HepG2 (cell line): Measurements from ENCODE around the gene SCFD2. TPM values are rescaled to one million over a fixed set of nuclear protein-coding genes. Genes with fewer than 3 reads are reported as not detected.

Source experiments
- AGO2 ChIP-seq: fragments of 200-400 bp; formaldehyde crosslinking; optimal IDR thresholded peaks from 2 replicates; pipeline ENCODE3; 2017; ENCODE audit warnings: mild to moderate bottlenecking, low read depth, low read length, moderate library complexity
- ARHGAP35 ChIP-seq: sonication (generic); formaldehyde crosslinking; IDR thresholded peaks from 2 replicates; pipeline ENCODE4 v1.9.0; 2022; ENCODE audit warnings: mild to moderate bottlenecking, inconsistent platforms, moderate library complexity, missing genetic modification reagents, borderline replicate concordance
- CAMTA2 ChIP-seq: sonication (generic); formaldehyde crosslinking; IDR thresholded peaks from 2 replicates; pipeline ENCODE4 v1.4.0; 2020; ENCODE audit warnings: mild to moderate bottlenecking, missing genetic modification reagents, borderline replicate concordance
- ELF3 ChIP-seq: IDR thresholded peaks from 2 replicates; pipeline ENCODE4 v1.6.1; 2016; ENCODE audit warnings: missing genetic modification reagents, missing compliant biosample characterization
- FOXA1 ChIP-seq, 2 experiments: fragments of 450-650 bp in 1 of 2; sonication (generic) in 1 of 2; formaldehyde crosslinking in 1 of 2; IDR thresholded peaks; 2 replicates each; pipeline versions ENCODE4 v1.4.0 to v1.6.1; 2016 to 2020; ENCODE audit warnings: missing genetic modification reagents in 1 of 2
- HOXA3 ChIP-seq: sonication (generic); formaldehyde crosslinking; IDR thresholded peaks from 2 replicates; pipeline ENCODE4 v1.5.0; 2020; ENCODE audit warnings: missing genetic modification reagents
- LBX2 ChIP-seq: sonication (generic); formaldehyde crosslinking; IDR thresholded peaks from 2 replicates; pipeline ENCODE4 v1.5.0; 2020; ENCODE audit warnings: missing genetic modification reagents, mild to moderate bottlenecking, borderline replicate concordance
- NBN ChIP-seq: fragments of 450-650 bp; conservative IDR thresholded peaks from 2 replicates; pipeline ENCODE4 v1.6.1; 2017
- NFIC ChIP-seq: IDR thresholded peaks from 2 replicates; pipeline ENCODE4 v1.6.1; 2012; ENCODE audit warnings: mild to moderate bottlenecking, low read length, inconsistent platforms
- NR0B2 ChIP-seq: sonication (generic); formaldehyde crosslinking; IDR thresholded peaks from 2 replicates; pipeline ENCODE4 v1.4.0; 2020; ENCODE audit warnings: mild to moderate bottlenecking, missing genetic modification reagents
- RXRB ChIP-seq: IDR thresholded peaks from 2 replicates; pipeline ENCODE4 v1.6.1; 2016; ENCODE audit warnings: borderline replicate concordance, missing genetic modification reagents, missing compliant biosample characterization
- ZIK1 ChIP-seq: sonication (generic); formaldehyde crosslinking; IDR thresholded peaks from 2 replicates; pipeline ENCODE4 v1.5.0; 2020; ENCODE audit warnings: mild to moderate bottlenecking, low read depth, missing genetic modification reagents, borderline replicate concordance
- ZKSCAN5 ChIP-seq: sonication (generic); formaldehyde crosslinking; IDR thresholded peaks from 2 replicates; pipeline ENCODE4 v1.5.1; 2020; ENCODE audit warnings: mild to moderate bottlenecking, missing genetic modification reagents
- ZNF280B ChIP-seq: sonication (generic); formaldehyde crosslinking; IDR thresholded peaks from 2 replicates; pipeline ENCODE4 v1.5.0; 2020; ENCODE audit warnings: missing genetic modification reagents, mild to moderate bottlenecking, borderline replicate concordance
- ZNF296 ChIP-seq: sonication (generic); formaldehyde crosslinking; conservative IDR thresholded peaks from 2 replicates; pipeline ENCODE4 v1.5.0; 2020; ENCODE audit warnings: mild to moderate bottlenecking, missing genetic modification reagents
- ZNF44 ChIP-seq: sonication (generic); formaldehyde crosslinking; IDR thresholded peaks from 2 replicates; pipeline ENCODE4 v1.5.1; 2020; ENCODE audit warnings: mild to moderate bottlenecking, missing genetic modification reagents
- ZNF546 ChIP-seq: sonication (generic); formaldehyde crosslinking; conservative IDR thresholded peaks from 2 replicates; pipeline ENCODE4 v1.8.1; 2023; ENCODE audit warnings: mild to moderate bottlenecking, missing genetic modification reagents
- ZNF879 ChIP-seq: sonication (generic); formaldehyde crosslinking; IDR thresholded peaks from 2 replicates; pipeline ENCODE4 v1.8.1; 2023; ENCODE audit warnings: missing genetic modification reagents
- polyA plus RNA-seq, 8 experiments: library from polyadenylated mRNA; depleted of rRNA in 3 of 8; stranded (reverse) in 7 of 8; unstranded in 1 of 8; fragments of >200 nt; fragmentation: Illumina TruSeq in 4 of 8; extraction: Trizol in 4 of 8; gene quantifications; 2 replicates each; pipeline versions ENCODE4 v1.2.1 to v1.2.3, GENCODE V29; 2011 to 2016; ENCODE audit warnings: low read depth in 4 of 8, missing spikeins in 1 of 8, mixed read lengths in 1 of 8; ENCODE audit not compliant: insufficient read depth in 1 of 8
- total RNA-seq, 5 experiments: library from RNA; depleted of rRNA; stranded (reverse); fragments of >200 nt; fragmentation: Illumina TruSeq; extraction: Trizol; gene quantifications; 2 replicates each; pipeline ENCODE4 v1.2.3, GENCODE V29; 2016; ENCODE audit warnings: low read depth in 1 of 5
- TF ChIP-seq, protein P1 (sequence below): sonication (generic); formaldehyde crosslinking; conservative IDR thresholded peaks from 2 replicates; pipeline ENCODE4 v1.5.0; 2020; ENCODE audit warnings: missing genetic modification reagents
- TF ChIP-seq, protein P2 (sequence below): IDR thresholded peaks from 2 replicates; pipeline ENCODE4 v1.6.1; 2016; ENCODE audit warnings: missing compliant biosample characterization, missing genetic modification reagents, borderline replicate concordance
- TF ChIP-seq, protein P3 (sequence below): sonication (generic); formaldehyde crosslinking; IDR thresholded peaks from 2 replicates; pipeline ENCODE4 v1.8.1; 2022; ENCODE audit warnings: mild to moderate bottlenecking, missing genetic modification reagents

Gene SCFD2
- total and polyA plus RNA-seq, 2 of the 13 experiments (the other 11 are each of a cell fraction or from before 2014, with no cell fraction given) = 4.6 to 15.6 TPM

DNA sequence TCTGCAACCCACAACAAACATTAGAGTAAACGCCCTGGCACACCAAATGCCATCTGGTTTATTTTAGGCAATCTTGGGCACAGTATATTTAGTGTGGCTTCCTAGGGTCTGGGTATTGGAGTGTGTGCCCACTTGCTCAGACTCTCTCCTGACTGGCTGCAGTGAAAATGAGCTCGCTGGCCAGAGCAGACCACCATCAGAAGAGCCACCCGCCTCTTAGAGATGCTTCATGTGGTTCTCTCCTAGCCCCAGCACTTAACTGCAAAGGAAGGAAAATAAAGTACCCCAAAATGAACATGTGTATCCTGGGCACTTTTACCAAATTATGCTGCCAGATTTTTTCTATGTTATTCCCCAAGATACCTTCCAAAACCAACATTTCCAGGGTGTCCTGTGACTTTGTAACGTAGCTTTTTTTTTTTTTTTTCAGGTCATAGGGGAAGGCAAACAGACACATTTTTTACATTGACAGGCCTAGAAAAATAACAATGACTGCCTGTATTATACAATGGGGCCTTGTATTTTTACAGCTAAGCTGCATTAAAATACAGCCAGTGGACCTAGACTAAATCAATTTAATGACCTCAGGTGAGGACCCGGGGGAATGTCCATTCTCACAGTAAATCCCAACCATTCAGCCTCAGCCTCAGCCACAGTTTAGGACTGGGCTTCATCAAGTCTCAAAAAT lies 310.0 kb downstream of the SCFD2 start (continued):
- TF ChIP-seq, protein P1, sequence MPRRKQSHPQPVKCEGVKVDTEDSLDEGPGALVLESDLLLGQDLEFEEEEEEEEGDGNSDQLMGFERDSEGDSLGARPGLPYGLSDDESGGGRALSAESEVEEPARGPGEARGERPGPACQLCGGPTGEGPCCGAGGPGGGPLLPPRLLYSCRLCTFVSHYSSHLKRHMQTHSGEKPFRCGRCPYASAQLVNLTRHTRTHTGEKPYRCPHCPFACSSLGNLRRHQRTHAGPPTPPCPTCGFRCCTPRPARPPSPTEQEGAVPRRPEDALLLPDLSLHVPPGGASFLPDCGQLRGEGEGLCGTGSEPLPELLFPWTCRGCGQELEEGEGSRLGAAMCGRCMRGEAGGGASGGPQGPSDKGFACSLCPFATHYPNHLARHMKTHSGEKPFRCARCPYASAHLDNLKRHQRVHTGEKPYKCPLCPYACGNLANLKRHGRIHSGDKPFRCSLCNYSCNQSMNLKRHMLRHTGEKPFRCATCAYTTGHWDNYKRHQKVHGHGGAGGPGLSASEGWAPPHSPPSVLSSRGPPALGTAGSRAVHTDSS (CRISPR knock-in tag) = no peak
- TF ChIP-seq LBX2 (CRISPR knock-in tag) (no peak), AGO2 (no peak), ELF3 (CRISPR knock-in tag) (peak; percentile 20; the same call in 1 of the 2 replicates), ZNF296 (no peak), ZNF879 (CRISPR knock-in tag) (no peak), ARHGAP35 (no peak), NFIC (peak; percentile 69), ZNF44 (CRISPR knock-in tag) (no peak), HOXA3 (CRISPR knock-in tag) (no peak), ZIK1 (CRISPR knock-in tag) (no peak), NR0B2 (CRISPR knock-in tag) (no peak), RXRB (CRISPR knock-in tag) (peak; percentile 40; the same call in 1 of the 2 replicates), ZKSCAN5 (CRISPR knock-in tag) (no peak), FOXA1 (IDR thresholded peaks at IDR 0.05) (no peak), FOXA1 (CRISPR knock-in tag; IDR thresholded peaks at IDR 0.05) (no peak), ZNF280B (CRISPR knock-in tag) (no peak), NBN (no peak), CAMTA2 (CRISPR knock-in tag) (no peak), ZNF546 (CRISPR knock-in tag) (no peak)
- TF ChIP-seq, protein P2, sequence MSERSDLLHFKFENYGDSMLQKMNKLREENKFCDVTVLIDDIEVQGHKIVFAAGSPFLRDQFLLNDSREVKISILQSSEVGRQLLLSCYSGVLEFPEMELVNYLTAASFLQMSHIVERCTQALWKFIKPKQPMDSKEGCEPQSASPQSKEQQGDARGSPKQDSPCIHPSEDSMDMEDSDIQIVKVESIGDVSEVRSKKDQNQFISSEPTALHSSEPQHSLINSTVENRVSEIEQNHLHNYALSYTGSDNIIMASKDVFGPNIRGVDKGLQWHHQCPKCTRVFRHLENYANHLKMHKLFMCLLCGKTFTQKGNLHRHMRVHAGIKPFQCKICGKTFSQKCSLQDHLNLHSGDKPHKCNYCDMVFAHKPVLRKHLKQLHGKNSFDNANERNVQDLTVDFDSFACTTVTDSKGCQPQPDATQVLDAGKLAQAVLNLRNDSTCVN (CRISPR knock-in tag) = no peak
- TF ChIP-seq, protein P3, sequence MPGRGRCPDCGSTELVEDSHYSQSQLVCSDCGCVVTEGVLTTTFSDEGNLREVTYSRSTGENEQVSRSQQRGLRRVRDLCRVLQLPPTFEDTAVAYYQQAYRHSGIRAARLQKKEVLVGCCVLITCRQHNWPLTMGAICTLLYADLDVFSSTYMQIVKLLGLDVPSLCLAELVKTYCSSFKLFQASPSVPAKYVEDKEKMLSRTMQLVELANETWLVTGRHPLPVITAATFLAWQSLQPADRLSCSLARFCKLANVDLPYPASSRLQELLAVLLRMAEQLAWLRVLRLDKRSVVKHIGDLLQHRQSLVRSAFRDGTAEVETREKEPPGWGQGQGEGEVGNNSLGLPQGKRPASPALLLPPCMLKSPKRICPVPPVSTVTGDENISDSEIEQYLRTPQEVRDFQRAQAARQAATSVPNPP (CRISPR knock-in tag) = no peak
